GM18858 (cell line): ENCODE results near the gene RFPL3.
"Not testable (repeated sequence)": the region's sequence is repeated elsewhere in the genome, so short reads cannot be mapped to it uniquely, and the experiment has no call there.

Experiments
- ATAC-seq: cut with Tn5 transposase; IDR thresholded peaks from one replicate; pipeline ENCODE4 v1.9.1; 2021; ENCODE audit not compliant: unreplicated experiment

Gene RFPL3

GRCh38 chr22:32357567-32357966, at the start of gene RFPL3:
Gene RFPL3, plus strand, starts transcription at chr22:32357867. Its CDS starts 205 bp downstream, at chr22:32358072.
- ATAC-seq: not testable (repeated sequence)

- no peak for ATAC-seq
Measured at GRCh38 chr22:32308191-32308590, 49.5 kb upstream of the RFPL3 start.

GRCh38 chr22:32308934-32309333, 48.7 kb upstream of the RFPL3 start:
- no peak for ATAC-seq

- no peak for ATAC-seq
Measured at GRCh38 chr22:32309585-32310251, 47.9 kb upstream of the RFPL3 start.

GRCh38 chr22:32310777-32311176, 46.9 kb upstream of the RFPL3 start:
- ATAC-seq: no peak

DNA sequence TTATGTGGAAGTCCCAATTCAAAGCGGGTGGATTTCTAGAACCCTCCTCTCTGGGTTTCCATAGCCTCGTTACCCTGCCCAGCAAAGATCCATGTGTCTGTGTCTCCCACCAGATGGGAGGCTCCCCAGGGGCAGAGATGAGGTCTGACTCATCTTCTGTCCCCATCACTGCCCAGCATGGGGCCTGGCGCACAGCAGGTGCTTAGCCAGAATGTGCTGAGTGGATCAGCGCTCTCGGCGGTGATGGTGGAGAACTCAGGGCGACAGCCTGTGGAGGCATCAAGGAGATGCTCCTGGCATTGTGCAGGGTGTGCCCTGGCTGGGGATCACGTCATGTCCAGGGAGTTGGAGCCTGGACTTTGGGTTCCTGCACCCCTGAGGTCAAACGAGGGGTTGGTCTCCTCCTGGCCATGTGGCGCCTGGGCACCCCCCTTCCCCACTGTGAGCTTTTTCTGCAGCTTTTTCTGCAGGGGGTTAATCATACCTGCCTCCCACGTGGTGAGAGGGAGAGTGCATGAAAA, 46.1 kb upstream of the RFPL3 start:
- no peak for ATAC-seq

- no peak for ATAC-seq
Measured at GRCh38 chr22:32312748-32313147, 44.9 kb upstream of the RFPL3 start.

DNA sequence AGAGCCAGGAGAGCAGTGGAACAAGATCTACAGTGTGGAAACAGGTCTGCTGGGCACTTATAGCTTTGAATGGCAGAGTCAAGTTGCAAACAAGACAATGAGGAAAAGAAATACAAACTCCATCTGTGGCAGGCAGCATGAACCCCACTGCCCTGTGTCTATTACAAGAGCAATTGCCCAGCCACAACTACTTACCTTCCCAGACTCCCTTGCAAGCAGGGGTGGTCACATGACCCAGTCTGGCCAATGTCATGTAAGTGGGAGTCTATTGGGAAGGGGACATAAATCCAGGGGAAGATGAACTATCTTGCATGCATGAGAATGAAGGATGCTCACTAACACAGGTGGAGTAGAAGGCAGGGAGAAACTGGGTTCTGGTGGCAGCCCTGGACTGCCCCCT, 44.1 kb upstream of the RFPL3 start:
- no peak for ATAC-seq

GRCh38 chr22:32317524-32317923, 40.1 kb upstream of the RFPL3 start:
- ATAC-seq: no peak

GRCh38 chr22:32318361-32318760, 39.3 kb upstream of the RFPL3 start:
- no peak for ATAC-seq

DNA sequence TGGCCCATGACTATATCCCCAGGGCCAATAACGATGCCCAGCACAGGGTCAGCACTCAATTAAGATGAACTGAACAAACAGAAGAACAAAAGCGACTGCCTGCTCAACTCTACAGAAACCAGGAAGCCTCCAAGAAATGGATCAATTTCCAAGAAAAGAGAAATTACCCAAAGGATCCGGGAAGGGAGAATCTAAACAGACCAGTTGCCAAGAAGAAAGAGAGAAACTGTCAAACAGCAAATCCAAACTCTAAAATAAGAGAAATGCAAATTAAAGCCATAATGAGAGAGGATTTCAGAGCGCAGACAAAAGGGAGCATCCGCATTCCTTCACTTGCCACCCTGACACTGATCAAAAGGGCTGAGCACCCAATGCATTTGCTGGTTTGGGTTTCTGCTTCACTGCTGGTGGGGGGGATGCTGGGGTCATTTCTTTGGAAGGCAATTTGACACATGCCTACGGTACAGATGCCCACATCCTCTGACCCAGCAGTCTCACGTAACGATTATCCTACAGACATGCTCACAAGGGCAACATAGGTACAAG, 37.7 kb upstream of the RFPL3 start:
- ATAC-seq: no peak

- no peak for ATAC-seq
Measured at GRCh38 chr22:32322986-32323385, 34.7 kb upstream of the RFPL3 start.

GRCh38 chr22:32323513-32324164, 34.0 kb upstream of the RFPL3 start:
- no peak for ATAC-seq

- no peak for ATAC-seq
Measured at GRCh38 chr22:32324505-32325415, 32.9 kb upstream of the RFPL3 start.

- ATAC-seq: no peak
Measured at GRCh38 chr22:32325416-32325801, 32.3 kb upstream of the RFPL3 start.

GRCh38 chr22:32325811-32326237, 31.8 kb upstream of the RFPL3 start:
- no peak for ATAC-seq

DNA sequence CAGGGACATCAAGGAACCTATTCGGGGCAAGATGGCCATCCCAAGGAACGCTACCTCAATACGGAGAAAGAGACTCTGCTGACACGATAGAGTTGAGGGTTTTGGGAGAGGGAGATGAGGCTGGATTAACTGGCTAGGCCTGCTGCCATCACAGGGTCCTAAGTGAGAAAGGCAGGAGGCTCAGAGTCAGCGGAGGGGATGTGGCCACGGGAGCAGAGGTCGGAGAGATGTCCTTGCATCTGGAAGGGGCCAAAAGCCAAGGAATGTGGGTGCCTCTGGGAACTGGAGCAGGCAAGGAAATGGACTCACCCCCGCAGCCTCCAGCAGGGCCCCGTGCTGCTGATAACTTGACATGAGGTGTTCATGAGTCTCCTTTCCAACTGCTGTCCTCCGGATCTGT, 31.0 kb upstream of the RFPL3 start:
- ATAC-seq: no peak

GRCh38 chr22:32327066-32327465, 30.6 kb upstream of the RFPL3 start:
- ATAC-seq: no peak

GRCh38 chr22:32327596-32328171, 30.0 kb upstream of the RFPL3 start:
- no peak for ATAC-seq

DNA sequence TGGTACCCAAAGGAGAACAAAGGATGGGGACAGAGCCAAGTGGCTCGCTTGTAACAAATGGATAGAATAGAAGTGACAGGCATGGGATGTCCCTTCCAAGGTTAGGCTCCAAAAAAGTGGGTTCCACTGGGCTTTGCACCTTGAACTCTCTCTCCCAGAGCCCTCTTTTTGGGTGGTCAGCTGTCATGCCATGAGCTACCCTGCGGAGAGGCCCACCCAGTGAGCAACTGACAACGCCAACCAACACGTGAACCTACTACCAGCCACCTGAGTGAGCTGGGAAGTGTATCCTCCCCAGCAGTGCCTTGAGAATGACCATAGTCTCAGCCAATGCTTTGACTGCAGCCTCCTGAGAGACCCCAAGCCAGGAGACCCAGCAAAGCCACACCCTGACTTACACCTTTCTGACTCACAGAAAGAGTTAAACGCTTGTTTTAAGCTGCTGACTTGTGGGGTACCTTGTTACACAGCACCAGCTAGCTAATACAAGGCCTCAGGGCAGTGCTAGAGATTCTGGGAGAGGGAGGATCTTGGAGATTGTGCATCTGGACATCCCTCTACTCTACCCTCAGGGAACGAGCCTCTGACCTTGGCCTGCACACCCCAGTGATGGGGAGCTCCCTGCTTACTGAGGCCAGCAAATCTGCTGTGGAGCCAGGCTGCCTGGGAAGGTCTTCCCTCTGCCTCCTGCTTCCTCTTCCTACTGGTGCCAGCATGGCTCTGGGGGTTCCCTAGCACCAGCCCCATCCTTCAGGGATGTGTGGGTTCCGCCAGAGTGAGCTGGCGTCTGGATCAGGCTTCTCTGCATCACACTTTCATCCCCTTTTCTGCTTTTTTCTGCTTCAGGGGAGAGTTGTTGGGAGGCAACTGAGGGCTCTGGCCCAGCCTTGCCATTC, 29.1 kb upstream of the RFPL3 start:
- ATAC-seq: no peak
